GM18519 (cell line): Measurements from ENCODE around the gene GTF2B.
"Not testable (repeated sequence)": the region's sequence is repeated elsewhere in the genome, so short reads cannot be mapped to it uniquely, and the experiment has no call there.

ENCODE experiments used
- ATAC-seq: cut with Tn5 transposase; IDR thresholded peaks from one replicate; pipeline ENCODE4 v1.9.1; 2021; ENCODE audit warnings: mild to moderate bottlenecking, moderate library complexity; ENCODE audit not compliant: unreplicated experiment, low FRiP score

GTF2B gene, protein sequence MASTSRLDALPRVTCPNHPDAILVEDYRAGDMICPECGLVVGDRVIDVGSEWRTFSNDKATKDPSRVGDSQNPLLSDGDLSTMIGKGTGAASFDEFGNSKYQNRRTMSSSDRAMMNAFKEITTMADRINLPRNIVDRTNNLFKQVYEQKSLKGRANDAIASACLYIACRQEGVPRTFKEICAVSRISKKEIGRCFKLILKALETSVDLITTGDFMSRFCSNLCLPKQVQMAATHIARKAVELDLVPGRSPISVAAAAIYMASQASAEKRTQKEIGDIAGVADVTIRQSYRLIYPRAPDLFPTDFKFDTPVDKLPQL

DNA sequence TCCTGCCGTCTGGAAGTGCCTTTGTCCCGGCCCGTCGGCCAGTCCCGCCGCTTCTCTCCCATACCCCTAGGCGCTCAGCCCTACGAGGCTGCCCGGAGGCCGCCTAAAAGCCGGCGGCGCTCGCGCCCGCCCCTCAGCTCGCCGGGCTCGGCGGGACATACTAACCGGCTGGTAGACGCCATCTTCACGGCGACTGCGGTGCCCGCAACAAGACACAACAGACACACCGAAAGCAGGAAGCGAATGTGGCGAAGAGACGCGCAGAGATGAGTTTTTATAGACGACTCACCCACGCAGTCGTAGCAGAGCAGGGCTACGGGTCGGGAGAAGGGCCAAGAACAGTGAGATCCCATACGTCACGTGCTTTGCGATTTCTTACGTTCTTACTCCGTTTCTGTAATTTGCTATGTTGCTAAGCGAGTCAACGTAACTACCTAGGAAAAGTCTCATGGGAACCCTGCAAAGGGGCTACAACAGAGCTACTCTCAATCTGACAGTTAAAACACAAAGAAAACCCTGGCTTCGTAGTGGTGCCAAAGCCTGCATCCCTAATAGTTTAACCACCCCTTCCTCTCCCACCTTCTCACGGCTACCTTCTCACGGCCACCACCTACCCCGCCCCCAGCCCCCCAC is at the start of gene GTF2B:
Gene GTF2B (minus strand): TSS at position 250 of the 633 bp plus-strand sequence. CDS start 68 bp downstream, at position 182.
- peak; percentile 89 for ATAC-seq

GRCh38 chr1:88938528-88938927 is 47.2 kb upstream of the GTF2B start:
- ATAC-seq: not testable (repeated sequence)

DNA sequence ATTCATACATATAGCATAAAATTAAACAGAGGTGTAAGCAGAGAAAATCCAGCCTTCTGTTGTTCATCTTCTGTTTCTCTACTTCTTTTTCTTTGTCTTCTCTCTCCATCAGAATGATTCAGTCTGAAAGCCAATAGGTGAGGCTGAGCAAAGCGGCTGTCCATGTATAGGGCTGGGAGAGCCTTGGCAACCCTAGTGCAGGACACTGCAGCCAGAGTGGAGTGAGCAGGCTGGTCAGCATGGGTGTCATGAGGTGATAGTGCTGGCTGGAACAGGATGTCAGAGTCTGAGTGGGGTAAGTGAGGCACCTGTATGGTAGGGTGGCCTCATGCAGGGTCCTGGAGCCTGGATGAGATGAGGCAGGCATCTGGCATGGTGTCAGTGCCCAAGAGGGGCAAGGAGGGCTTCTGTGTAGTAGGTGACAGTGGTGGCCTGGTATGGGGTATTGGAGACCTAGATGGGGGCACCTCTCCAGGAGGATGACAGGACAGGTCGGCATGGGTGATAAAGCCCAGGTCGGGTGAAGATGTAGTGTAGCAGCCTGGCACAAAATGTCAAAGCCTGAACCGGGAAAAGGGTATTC is 45.5 kb upstream of the GTF2B start:
- no peak for ATAC-seq

DNA sequence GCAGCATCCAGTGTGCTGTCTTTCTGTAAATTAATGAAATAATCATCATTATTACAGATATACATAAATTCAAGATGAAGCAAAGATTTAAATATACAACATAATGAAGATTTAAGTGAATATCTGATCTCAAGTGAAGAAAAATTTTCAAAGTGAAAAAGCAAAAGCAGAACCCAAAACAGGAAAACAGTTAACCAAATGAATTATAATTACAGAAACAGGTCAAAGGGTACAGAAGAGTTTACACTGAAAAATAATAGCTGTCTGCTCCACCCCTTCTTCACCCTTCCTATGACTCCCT is 44.8 kb upstream of the GTF2B start:
- ATAC-seq: no peak

DNA sequence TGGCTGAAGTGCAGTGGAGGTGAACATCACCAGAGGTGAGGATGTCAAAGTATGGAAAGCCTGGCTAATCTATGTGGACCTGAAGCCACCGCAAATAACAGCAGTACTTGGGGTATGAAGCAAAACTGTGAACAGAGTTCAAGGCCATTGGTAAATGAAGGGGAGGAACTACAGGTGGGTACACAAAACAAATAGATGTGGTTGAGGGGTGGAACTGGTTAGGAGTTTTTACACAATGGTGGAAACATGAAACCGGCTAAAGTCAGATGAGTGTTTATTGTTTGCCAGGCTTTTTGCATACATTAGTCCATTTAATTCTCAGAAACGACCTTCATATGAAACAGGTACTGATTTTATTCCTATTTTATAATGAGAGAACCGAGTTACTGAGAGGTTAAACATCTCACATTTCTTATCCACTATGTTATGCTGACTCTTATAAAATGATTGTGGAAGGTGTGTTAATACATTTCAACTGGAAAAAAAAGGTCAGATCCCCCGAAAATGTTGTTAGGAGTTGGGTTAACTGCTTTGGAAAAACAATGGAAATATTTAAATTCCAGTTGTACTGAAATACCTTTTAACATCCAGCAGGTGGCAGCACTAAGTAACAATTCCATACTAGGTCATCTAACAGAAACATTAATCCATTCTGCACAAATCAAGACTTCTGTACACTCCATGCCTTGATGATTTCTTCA is 44.3 kb upstream of the GTF2B start:
- no peak for ATAC-seq

- ATAC-seq: not testable (repeated sequence)
These were observed 38.8 kb upstream of the GTF2B start for GRCh38 chr1:88930176-88930575.

- no peak for ATAC-seq
These were observed 31.9 kb upstream of the GTF2B start for GRCh38 chr1:88923224-88923623.

DNA sequence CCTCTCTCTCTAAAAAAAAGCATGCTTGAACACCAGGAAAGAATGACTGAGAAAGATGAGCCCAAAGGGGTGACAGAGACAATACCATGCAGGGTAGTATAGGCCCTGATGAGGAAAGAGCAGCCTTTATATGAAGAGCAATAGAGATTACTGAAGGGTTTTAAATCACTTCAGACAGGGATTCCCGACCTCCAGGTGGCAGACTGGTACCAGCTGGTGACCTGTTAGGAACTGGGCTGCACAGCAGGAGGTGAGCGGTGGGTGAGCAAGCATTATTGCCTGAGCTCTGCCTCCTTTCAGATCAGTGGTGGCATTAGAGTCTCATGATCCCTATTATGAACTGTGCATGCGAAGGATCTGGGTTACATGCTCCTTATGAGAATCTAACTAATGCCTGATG is 30.8 kb upstream of the GTF2B start:
- no peak for ATAC-seq

- no peak for ATAC-seq
These were observed 29.5 kb upstream of the GTF2B start for GRCh38 chr1:88920845-88921244.

GRCh38 chr1:88917321-88918025 is 26.1 kb upstream of the GTF2B start:
- no peak for ATAC-seq

DNA sequence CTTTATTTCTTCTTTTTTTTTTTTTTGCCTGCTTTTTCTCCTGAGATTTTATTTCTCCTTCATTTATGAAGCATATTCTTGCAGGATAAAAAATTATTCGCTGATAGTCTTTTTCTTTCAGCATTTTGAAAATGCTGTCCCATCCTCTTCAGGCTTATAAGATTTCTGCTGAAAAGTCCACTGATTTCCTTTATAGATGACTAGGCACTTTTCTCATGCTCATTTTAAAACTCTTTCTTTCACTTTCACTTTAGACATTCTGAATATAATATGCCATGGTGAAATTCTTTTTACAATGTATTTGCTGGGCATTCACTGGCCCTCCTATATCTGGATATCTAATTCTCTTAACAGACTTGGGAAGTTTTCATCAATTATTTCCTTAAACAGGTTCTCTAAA is 25.5 kb upstream of the GTF2B start:
- no peak for ATAC-seq

DNA sequence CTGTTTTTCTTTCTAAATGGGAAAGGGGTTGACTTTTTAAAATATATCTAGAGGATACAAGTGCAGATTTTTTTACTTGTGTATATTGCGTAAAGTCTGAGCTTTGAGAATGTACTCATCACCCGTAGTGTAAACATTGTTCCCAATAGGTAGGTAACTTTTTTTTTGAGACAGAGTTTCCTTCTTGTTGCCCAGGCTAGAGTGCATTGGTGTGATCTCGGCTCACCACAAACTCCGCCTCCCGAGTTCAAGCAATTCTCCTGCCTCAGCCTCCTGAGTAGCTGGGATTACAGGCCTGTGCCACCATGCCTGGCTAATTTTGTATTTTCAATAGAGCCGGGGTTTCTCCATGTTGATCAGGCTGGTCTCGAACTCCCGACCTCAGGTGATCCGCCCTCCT is 20.4 kb upstream of the GTF2B start:
- ATAC-seq: not testable (repeated sequence)

GRCh38 chr1:88911161-88911560 is 19.8 kb upstream of the GTF2B start:
- no peak for ATAC-seq

DNA sequence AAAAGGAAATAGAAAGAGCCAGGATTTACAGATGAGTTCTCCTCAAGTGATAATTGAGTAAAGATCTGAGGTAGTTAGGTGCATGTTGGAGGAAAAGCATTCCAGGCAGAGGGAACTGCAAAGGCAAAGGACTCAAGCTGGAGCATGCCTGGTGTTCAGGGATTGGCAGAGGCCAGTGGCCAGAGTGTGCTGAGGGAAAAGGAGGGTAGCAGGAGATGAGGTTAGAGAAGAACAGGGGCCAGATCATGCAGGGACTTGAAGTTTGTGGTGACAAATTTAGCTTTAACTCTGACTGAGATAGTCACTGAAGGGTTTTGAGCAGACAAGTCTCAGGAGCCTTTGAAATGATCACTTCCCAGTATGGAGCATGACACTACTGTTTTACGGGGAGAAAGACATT is 19.0 kb upstream of the GTF2B start:
- ATAC-seq: no peak

- no peak for ATAC-seq
These were observed 9.5 kb upstream of the GTF2B start for GRCh38 chr1:88900883-88901282.

DNA sequence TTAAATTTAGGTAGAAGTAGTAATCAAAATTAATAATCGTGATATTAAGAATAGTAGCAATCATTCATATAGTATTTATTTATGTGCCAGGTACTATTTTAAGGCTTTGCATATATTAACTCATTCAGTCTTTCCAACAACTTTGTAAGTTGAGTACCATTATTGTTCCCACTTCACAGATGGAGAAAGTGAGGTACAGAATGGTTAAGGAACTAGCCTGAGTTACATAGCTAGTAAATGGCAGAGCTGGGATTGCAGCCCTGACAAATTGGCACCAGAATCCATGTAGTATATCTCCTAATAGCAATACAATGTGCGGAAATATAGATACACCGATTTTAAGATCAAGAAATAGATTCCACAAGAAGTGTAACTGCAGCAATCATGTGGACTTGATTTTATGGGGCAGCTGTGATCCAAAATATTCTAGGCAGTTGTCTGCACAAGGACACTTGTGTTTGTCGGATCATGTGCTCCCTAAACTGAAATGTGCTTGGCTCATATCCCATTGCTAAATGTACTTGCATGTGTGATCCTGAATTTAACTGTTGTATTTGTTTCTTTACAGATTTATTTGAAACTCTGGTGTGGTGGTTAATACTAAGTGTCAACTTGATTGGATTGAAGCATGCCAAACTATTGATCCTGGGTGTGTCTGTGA is 5.8 kb upstream of the GTF2B start:
- no peak for ATAC-seq

GRCh38 chr1:88892357-88892877 is 1.1 kb upstream of the GTF2B start:
- ATAC-seq: no peak

DNA sequence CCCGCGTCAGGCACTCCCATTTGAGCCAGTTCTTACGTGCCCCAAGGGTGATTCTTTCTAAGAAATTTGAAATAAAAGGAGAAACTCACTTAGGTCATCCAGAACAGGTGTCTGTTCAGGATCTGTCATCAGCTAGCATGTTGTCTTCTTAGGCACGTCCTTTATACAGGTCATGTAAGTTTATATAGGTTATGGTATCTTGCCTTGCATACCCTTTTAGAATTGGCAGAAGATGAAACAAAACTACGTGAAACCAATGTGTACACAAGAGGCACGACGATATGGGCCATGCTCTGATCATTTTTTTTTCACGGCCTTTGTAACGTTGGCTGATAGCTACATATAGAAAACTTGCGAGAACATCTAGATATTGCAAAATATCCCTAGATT is 579 bp upstream of the GTF2B start:
- no peak for ATAC-seq

- no peak for ATAC-seq
These were observed 513 bp downstream of the GTF2B start for GRCh38 chr1:88890791-88891317.

DNA sequence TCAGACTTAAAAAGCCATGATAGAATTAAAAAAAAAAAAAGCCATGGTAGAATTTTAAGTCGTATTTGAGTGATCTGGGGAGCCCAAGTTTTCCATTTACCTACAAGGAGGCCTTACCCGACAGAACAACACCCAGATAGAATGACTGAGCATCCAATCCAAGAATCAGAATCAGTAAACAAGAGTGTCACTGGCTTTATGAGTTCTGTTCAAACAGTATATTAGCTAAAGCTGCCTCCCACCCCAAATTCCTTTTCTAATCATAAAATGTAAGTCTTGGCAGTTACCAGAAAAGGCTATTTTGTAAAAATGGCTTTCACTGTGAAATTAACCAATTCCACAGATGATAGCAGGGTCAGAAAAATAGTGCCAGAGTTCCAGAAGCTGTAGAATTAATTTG is 1.2 kb downstream of the GTF2B start:
- ATAC-seq: no peak
